K562 (cell line): Measurements from ENCODE around the gene NBDY.

ENCODE experiments used
- CTBP1 ChIP-seq: fragments of 450-650 bp; IDR thresholded peaks from 2 replicates; pipeline ENCODE4 v1.6.1; 2016; ENCODE audit warnings: borderline replicate concordance
- EGR1 ChIP-seq: fragments of 450-650 bp; conservative IDR thresholded peaks from 2 replicates; pipeline ENCODE4 v1.6.1; 2017; ENCODE audit warnings: mild to moderate bottlenecking
- HMG20B ChIP-seq: fragments of 250-450 bp; sonication (Bioruptor Pico); IDR thresholded peaks from 2 replicates; pipeline ENCODE4 v1.5.0; 2021; ENCODE audit warnings: mild to moderate bottlenecking
- NFE2 ChIP-seq: IDR thresholded peaks from 2 replicates; pipeline ENCODE4 v1.6.1; 2014; ENCODE audit warnings: antibody characterized with exemption, low read depth
- POLR2A ChIP-seq: fragments of 450-650 bp; conservative IDR thresholded peaks from 2 replicates; pipeline ENCODE4 v1.6.1; 2016
- TF ChIP-seq, protein P1 (sequence below), 2 experiments: fragments of 200-800 bp in 1 of 2; sonication (Bioruptor generic) in 1 of 2; sonication (generic) in 1 of 2; formaldehyde crosslinking in 1 of 2; IDR thresholded peaks in 1 of 2; conservative IDR thresholded peaks in 1 of 2; 2 replicates each; pipeline versions ENCODE4 v1.5.0 to v1.6.1; 2016 to 2020; ENCODE audit warnings: missing compliant biosample characterization in 1 of 2, missing genetic modification characterization in 1 of 2, missing genetic modification reagents in 1 of 2
- TF ChIP-seq, protein P2 (sequence below): sonication (generic); formaldehyde crosslinking; IDR thresholded peaks from 2 replicates; pipeline ENCODE4 v1.9.0; 2022; ENCODE audit warnings: mild to moderate bottlenecking, missing genetic modification reagents

DNA sequence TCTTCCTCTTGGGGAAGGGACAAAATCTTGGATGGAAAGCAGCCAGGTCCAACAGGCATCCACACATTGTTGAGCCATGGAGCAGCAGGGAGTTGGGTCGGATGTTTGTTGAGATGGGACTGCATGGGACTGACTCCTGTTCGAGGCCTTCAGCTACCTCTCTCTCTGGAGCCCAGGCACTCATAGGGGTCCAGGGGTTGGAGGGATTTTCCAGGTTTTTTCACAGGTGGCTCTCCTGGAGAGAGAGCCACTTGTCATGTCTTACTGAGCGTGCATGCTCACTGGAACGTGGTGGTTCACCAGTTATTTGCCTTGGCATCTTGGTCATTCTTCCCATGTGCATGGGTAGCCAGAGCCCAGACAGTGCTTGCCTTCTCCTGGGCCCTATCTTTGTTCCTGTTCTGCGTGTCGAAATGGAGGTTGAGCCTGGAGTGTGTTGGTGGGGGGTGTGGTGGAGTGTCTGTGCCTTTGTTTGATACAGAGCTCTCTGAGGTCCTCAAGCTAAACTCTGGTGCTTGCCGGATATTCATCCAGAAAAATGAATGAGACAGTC lies 60.6 kb downstream of the NBDY start:
- TF ChIP-seq HMG20B (no peak), NFE2 (no peak), CTBP1 (no peak), EGR1 (no peak), POLR2A (no peak)
- TF ChIP-seq, protein P1, sequence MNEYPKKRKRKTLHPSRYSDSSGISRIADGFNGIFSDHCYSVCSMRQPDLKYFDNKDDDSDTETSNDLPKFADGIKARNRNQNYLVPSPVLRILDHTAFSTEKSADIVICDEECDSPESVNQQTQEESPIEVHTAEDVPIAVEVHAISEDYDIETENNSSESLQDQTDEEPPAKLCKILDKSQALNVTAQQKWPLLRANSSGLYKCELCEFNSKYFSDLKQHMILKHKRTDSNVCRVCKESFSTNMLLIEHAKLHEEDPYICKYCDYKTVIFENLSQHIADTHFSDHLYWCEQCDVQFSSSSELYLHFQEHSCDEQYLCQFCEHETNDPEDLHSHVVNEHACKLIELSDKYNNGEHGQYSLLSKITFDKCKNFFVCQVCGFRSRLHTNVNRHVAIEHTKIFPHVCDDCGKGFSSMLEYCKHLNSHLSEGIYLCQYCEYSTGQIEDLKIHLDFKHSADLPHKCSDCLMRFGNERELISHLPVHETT (CRISPR knock-in tag; conservative IDR thresholded peaks at IDR 0.05 in 1 of 2, IDR thresholded peaks at IDR 0.05 in 1 of 2) = no peak
- TF ChIP-seq, protein P2, sequence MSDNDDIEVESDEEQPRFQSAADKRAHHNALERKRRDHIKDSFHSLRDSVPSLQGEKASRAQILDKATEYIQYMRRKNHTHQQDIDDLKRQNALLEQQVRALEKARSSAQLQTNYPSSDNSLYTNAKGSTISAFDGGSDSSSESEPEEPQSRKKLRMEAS (CRISPR knock-in tag) = no peak
